Erythroblast (primary cell): Measurements from ENCODE around the gene CAMKK2.

Experiments
- GATA1 ChIP-seq: IDR thresholded peaks from 2 replicates; pipeline ENCODE4 v1.6.1; 2011; ENCODE audit warnings: low read depth, mild to moderate bottlenecking, control low read depth, low read length, moderate library complexity
- POLR2A ChIP-seq: IDR thresholded peaks from 2 replicates; pipeline ENCODE4 v1.6.1; 2011; ENCODE audit warnings: mild to moderate bottlenecking, low read length

GRCh38 chr12:121253638-121254335 lies 42.7 kb downstream of the CAMKK2 start:
- TF ChIP-seq POLR2A, result no peak
- TF ChIP-seq GATA1, result no peak
